Measurements from ENCODE around the gene EVC2.
"Not testable (repeated sequence)": the region's sequence is repeated elsewhere in the genome, so short reads cannot be mapped to it uniquely, and the experiment has no call there.

The EVC2 gene

DNA sequence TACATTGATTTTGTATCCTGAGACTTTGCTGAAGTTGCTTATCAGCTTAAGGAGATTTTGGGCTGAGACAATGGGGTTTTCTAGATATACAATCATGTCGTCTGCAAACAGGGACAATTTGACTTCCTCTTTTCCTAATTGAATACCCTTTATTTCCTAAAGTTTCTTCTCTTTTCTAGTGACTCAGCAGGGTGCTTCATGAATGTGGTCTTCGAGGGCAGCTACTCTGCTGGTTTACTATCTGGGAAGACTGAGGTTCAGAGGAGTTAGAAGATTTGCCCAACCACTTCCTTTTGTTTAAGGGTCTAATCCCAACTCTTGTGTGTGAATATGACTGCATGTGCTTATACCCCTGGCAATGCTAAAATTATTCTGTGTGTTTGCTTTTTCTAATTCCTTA is 20.1 kb upstream of the EVC2 start:
- not testable (repeated sequence) for H3K27ac Mint-ChIP-seq; H3K4me3 Mint-ChIP-seq; H3K27me3 Mint-ChIP-seq; DNase-seq; H3K4me1 Mint-ChIP-seq; ATAC-seq (replicated peaks); H3K9me3 Mint-ChIP-seq; H3K36me3 Mint-ChIP-seq

DNA sequence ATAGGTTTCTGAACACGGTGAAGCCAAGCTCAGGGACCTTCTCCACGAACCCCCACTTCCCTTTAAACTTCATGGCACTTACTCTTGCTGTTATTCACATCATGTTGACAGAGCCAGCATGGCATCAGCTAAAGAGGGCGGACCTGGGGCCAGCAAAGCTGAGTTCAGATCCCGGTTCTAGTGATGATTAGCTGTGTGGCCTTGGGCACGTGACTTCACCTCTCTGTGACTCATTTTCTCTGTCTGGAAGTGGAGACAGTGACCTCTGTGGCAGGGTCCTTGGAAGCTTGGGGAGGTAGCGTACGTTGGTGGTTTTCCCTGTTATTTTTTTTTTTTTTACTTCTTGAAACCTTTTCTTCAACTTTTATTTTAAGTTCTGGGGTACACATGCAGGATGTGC is 16.0 kb upstream of the EVC2 start:
- Mint-ChIP-seq H3K27ac (no peak overlapping the region), H3K4me3 (no peak overlapping the region), H3K4me1 (no peaks in the 10 kb centered on the region), H3K36me3 (no peaks in the 10 kb centered on the region), H3K27me3 (peaks cover 7 to 13% of the 10 kb centered on the region in 2 donors), H3K9me3 (peaks cover 5 to 8% of the 10 kb centered on the region in 2 donors)
- DNase-seq (no peak), ATAC-seq (replicated peaks) (no peak)

DNA sequence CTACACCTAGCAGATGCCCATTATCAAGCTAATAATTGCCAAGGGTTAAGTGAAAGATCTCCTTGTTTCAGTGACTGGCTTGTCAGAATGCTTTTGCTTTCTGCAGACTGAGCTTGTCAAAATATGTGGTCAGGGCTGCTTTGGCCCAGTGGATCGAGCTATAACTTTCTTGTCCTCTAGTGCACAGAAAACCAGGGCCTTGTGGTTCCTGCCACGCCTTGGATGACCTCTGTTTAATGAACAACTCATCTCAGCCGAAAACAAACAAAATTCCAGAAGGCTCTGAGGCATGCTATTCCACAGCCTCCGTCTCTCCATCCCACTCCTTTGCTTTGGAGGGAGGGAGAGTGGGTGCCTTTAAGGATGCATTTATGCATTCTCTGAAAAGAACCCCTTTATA is 14.0 kb upstream of the EVC2 start:
- H3K9me3 Mint-ChIP-seq, result peaks cover 5% of the 10 kb centered on the region in 2 donors
- H3K4me1 Mint-ChIP-seq, result no peaks in the 10 kb centered on the region
- peaks cover 7 to 13% of the 10 kb centered on the region in 2 donors for H3K27me3 Mint-ChIP-seq
- no peak overlapping the region for H3K4me3 Mint-ChIP-seq
- no peak for DNase-seq
- H3K36me3 Mint-ChIP-seq, result no peaks in the 10 kb centered on the region
- H3K27ac Mint-ChIP-seq, result no peak overlapping the region
- ATAC-seq (replicated peaks), result no peak

DNA sequence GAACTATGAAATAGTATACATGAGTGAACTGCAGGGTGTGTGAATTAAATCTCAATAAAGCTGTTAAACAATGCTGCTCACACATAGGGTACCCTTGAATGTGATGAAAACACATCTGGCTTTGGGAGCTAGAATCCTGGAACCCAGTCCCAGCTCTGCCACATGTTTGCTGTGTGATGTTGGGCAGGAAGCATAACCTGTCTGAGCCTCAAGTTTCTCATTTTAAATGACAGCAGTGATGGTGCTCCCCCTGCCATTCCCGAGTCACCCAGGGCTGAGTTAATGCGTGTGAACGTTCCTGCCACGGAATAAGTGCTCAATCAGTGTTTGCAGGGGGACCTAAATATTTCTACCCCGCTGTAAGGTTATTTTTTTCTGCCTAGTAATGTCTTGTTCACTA is 13.6 kb upstream of the EVC2 start:
- no peaks in the 10 kb centered on the region for H3K4me1 Mint-ChIP-seq
- H3K9me3 Mint-ChIP-seq, result peaks cover 5 to 9% of the 10 kb centered on the region in 2 donors
- no peak for DNase-seq
- no peak for ATAC-seq (replicated peaks)
- H3K27me3 Mint-ChIP-seq, result peaks cover 7 to 13% of the 10 kb centered on the region in 2 donors
- no peaks in the 10 kb centered on the region for H3K36me3 Mint-ChIP-seq
- H3K27ac Mint-ChIP-seq, result no peak overlapping the region
- H3K4me3 Mint-ChIP-seq, result no peak overlapping the region

DNA sequence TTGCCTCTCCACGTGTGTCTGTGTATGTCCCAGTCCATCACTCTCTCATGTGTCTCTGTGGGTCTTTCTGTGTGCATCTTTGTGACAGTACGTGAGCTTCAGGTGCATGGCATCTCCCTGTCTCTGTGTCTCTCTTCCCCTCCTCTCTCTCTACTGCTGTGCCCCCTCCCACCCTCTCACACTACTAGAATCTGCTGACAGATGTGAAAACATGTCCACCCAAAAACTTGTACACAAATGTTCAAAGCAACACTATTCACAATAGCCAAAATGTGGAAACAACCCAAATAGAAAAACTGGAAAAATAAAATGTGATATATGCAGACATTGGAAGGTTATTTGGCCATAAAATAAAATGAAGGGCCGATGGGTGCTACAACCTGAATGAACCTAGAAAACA is 12.6 kb upstream of the EVC2 start:
- Mint-ChIP-seq H3K36me3 (no peaks in the 10 kb centered on the region), H3K4me1 (no peaks in the 10 kb centered on the region), H3K27ac (no peak overlapping the region), H3K9me3 (peaks cover 3 to 12% of the 10 kb centered on the region in 2 donors), H3K4me3 (no peak overlapping the region), H3K27me3 (peaks cover 7 to 13% of the 10 kb centered on the region in 2 donors)
- ATAC-seq (replicated peaks) (no peak), DNase-seq (no peak)

DNA sequence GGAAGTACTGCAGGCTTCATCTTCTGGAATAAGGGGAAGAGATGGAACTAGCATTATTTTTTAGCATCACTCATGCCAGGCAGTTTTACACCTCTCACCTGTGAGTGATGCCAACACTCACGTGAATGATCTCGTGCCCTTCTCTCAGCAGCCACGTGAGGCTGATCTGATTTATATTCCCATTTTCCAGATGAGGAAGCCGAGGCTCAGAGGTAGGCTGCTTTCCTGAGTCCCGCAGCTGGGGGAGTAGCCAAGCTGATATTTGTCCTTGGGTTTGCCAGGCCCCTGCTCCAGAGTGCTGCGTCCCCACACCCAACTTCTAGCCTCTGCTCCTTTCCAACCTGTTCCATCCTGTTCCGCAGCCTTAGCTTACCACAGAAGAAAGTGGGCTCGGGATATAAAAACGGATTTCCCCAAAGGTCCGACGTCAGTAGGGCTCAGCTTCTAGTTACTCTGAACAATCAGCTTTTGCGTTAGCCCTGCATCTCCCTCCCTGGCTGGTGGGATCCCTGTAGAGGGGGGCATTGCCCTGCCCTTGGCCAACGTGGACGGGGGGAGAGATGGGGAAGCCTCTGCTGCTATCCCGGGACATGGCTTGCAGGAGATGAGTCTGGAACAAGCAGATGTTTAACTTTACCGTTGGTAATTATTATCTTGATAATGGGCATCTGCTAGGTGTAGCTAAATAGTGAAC is 11.9 kb upstream of the EVC2 start:
- Mint-ChIP-seq H3K9me3 (peaks cover 1 to 8% of the 10 kb centered on the region in 2 donors), H3K36me3 (no peaks in the 10 kb centered on the region), H3K27me3 (peaks cover 7 to 13% of the 10 kb centered on the region in 2 donors), H3K4me3 (no peak overlapping the region), H3K4me1 (no peaks in the 10 kb centered on the region), H3K27ac (no peak overlapping the region)
- DNase-seq (no peak), ATAC-seq (replicated peaks) (no peak)

DNA sequence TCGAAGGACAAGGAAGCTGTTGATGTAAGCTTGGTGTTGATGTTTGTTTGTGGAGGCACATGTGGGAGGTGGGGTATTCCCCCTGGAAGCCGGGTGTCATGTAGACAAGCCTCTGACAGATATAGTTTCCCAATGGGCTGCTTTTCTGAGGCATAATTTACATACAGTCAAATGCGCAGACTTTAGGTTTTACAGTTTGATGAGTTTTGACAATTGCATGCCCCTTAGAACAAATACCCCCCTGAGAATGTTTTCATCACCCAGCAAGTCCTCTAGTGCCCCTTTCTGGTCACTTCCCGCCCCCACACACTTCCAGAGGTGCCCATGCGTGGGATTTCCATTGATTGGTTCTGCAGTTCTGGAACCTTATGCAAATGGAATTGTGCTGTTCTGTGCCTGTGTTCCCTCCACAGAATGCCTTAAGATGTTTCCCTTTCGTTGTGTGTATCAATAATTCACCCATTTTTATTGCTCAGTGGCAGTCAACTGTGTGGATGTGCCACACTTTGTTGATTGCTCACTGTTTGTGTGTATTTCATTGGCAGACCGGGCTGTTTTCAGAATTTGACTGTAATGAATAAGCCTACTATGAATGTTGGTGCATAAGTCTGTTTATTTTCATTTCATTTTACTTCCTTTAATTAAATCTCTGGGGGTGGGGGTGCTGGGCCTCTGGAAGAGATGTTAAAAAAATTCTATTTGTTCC is 11.1 kb upstream of the EVC2 start:
- no peak for DNase-seq
- peaks cover 9 to 13% of the 10 kb centered on the region in 2 donors for H3K27me3 Mint-ChIP-seq
- ATAC-seq (replicated peaks), result no peak

DNA sequence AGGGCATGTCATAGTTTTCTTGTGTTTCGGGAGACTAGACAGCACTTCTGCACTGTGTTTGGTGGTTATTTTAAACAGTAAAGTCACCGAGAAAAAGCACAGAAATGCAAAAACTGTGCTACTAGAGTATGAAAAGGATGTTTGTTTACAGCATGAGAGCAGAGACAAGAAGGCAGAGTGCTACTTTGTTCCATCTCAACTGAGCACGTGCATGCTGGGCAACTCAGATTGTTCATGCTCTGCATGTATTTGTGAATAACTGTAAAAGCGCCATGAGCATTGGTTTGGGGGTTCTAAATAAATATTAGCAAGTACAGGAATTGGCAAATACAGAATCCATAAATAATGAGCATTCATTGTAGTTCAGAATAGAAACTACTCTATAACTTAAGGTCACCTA is 10.1 kb upstream of the EVC2 start:
- no peak overlapping the region for H3K4me3 Mint-ChIP-seq
- H3K36me3 Mint-ChIP-seq, result peaks cover 0 to 3% of the 10 kb centered on the region in 2 donors
- DNase-seq, result no peak
- H3K4me1 Mint-ChIP-seq, result no peaks in the 10 kb centered on the region
- H3K9me3 Mint-ChIP-seq, result peaks cover 6 to 11% of the 10 kb centered on the region in 2 donors
- no peak overlapping the region for H3K27ac Mint-ChIP-seq
- ATAC-seq (replicated peaks), result no peak
- peaks cover 10 to 14% of the 10 kb centered on the region in 2 donors for H3K27me3 Mint-ChIP-seq

More for the DNA sequence above, 11.1 kb upstream of the EVC2 start:
- H3K36me3 Mint-ChIP-seq, result no peaks in the 10 kb centered on the region
- no peaks in the 10 kb centered on the region for H3K4me1 Mint-ChIP-seq
- H3K9me3 Mint-ChIP-seq, result peaks cover 3 to 8% of the 10 kb centered on the region in 2 donors
- H3K27ac Mint-ChIP-seq, result no peak overlapping the region
- no peak overlapping the region for H3K4me3 Mint-ChIP-seq

DNA sequence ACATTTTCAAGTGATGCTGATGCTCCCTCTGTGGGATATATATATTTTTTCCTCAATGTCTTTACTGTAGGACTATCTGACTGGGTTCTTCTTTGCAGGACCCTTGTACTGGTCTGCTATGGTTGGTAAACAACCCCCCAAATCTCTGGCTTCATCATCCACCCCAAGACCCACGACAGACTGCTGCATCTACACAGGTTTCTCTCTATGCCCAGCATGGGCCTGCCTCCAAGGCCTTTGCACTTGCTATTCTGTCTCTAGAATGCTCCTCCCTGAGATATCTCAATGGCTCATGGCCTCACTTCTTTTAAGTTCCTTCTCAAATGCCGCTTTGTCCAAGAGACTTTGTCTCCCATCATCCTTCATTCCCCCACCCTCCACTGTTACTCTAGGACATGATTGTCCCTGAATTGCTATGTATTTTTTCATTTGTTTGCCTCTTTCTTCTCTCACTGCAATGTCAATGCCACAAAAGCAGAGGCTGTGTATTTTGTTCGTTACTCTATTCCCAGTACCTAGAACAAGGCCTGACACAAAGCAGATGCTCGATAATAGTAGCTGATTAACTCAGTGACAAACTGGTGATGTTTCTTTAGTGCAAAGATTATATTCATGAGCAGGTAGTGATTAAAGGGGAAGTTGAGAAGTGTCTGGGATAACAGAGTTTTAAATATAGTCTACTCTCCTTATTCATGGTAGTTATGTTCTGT is 9.2 kb upstream of the EVC2 start:
- no peak overlapping the region for H3K4me3 Mint-ChIP-seq
- no peaks in the 10 kb centered on the region for H3K4me1 Mint-ChIP-seq
- H3K27ac Mint-ChIP-seq, result no peak overlapping the region
- H3K36me3 Mint-ChIP-seq, result peaks cover 0 to 3% of the 10 kb centered on the region in 2 donors
- ATAC-seq (replicated peaks), result no peak
- peaks cover 6 to 12% of the 10 kb centered on the region in 2 donors for H3K9me3 Mint-ChIP-seq
- DNase-seq, result no peak
- peaks cover 14 to 18% of the 10 kb centered on the region in 2 donors for H3K27me3 Mint-ChIP-seq

DNA sequence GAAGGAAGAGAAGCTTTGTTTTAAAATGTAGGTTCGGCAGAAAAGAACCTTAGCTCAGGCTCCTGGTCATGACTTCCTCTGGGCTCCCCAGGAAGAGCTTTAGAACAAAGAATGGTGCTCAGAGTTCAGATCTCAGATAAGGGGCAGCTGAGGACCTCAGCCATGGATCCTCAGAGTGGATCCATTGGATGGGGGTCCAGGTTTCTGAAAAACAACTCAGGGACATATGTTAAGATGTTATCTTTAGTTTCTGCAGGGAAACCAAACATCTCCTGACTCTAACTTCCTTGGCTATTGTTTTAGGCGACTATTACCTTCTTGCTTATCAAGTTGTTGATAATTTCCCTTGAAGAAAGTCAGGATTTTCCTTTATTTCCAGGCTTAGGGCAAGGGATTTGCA is 8.0 kb upstream of the EVC2 start:
- Mint-ChIP-seq H3K4me1 (no peaks in the 10 kb centered on the region), H3K9me3 (peaks cover 6 to 16% of the 10 kb centered on the region in 2 donors), H3K4me3 (no peak overlapping the region), H3K36me3 (peaks cover 0 to 3% of the 10 kb centered on the region in 2 donors), H3K27ac (no peak overlapping the region), H3K27me3 (peaks cover 25 to 28% of the 10 kb centered on the region in 2 donors)
- ATAC-seq (replicated peaks) (no peak), DNase-seq (no peak)

DNA sequence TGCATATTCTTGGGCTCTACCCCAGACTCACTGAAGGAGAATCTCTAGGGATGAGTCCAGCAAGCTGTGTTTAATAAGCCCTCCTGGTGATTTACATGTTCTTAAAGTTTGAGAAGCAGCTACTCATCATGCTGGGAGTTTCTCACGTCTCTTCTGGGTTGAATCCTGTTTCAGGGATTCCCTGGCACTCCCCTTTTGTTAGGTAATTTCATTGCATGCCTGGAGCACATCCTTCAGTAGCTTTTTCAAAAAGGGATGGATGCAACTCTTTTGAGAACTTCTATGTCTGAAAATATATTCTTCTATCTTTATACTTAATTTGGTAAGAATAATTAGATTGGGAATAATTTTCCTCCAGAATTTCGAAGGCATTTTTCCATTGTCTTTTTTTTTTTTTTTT is 7.0 kb upstream of the EVC2 start:
- DNase-seq, result no peak
- H3K4me3 Mint-ChIP-seq, result no peak overlapping the region
- H3K27ac Mint-ChIP-seq, result no peak overlapping the region
- no peak for ATAC-seq (replicated peaks)
- H3K4me1 Mint-ChIP-seq, result peaks cover 4 to 6% of the 10 kb centered on the region in 2 donors
- peaks cover 26 to 34% of the 10 kb centered on the region in 2 donors for H3K27me3 Mint-ChIP-seq
- peaks cover 0 to 3% of the 10 kb centered on the region in 2 donors for H3K36me3 Mint-ChIP-seq
- peaks cover 6 to 16% of the 10 kb centered on the region in 2 donors for H3K9me3 Mint-ChIP-seq

DNA sequence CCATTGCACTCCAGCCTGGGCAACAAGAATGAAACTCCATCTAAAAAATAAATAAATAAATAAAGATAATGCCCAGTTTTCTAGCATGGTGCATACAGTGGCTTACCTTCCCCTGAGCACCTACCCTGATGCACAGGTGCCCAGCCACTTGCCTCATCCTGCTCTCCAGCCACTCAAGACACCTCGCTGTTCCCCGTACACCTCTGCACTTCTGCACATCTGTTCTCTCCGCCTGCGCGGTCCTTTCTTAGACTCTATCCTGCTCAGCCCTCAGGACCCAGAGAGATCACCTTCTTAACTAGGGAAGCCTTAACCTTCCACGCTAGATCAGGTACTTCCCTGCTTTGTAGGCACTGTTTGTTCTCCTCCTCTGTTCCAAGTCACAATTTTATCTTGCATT is 5.5 kb upstream of the EVC2 start:
- no peak for DNase-seq
- Mint-ChIP-seq H3K4me3 (no peak overlapping the region), H3K36me3 (peaks cover 0 to 3% of the 10 kb centered on the region in 2 donors), H3K27ac (no peak overlapping the region), H3K9me3 (peaks cover 6 to 16% of the 10 kb centered on the region in 2 donors), H3K4me1 (peaks cover 5 to 7% of the 10 kb centered on the region in 2 donors), H3K27me3 (peaks cover 30 to 49% of the 10 kb centered on the region in 2 donors)
- no peak for ATAC-seq (replicated peaks)

DNA sequence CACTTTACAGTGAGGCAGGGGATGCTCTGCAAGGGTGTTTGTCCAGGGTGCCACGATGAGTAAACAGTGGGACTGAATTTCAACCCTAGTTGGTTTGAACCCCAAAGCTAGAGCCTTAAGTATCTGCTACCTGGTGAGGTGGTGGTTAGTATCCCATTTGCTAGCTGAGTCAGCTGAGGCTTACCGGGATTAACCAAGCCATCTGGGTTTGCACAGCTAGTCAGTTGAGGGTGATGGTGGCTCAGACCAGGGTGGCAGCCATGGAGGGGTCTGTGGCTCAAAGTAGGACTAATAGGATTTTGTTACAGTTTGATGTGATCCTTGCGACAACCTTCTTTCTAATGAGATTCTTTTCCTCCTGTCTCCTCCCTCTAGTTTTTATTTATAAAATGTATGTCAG is 4.6 kb upstream of the EVC2 start:
- peaks cover 30 to 54% of the 10 kb centered on the region in 2 donors for H3K27me3 Mint-ChIP-seq
- no peak overlapping the region for H3K4me3 Mint-ChIP-seq
- H3K36me3 Mint-ChIP-seq, result peaks cover 0 to 3% of the 10 kb centered on the region in 2 donors
- peaks cover 6 to 16% of the 10 kb centered on the region in 2 donors for H3K9me3 Mint-ChIP-seq
- peaks cover 5 to 7% of the 10 kb centered on the region in 2 donors for H3K4me1 Mint-ChIP-seq
- DNase-seq (no peak), ATAC-seq (replicated peaks) (no peak)
- no peak overlapping the region for H3K27ac Mint-ChIP-seq

DNA sequence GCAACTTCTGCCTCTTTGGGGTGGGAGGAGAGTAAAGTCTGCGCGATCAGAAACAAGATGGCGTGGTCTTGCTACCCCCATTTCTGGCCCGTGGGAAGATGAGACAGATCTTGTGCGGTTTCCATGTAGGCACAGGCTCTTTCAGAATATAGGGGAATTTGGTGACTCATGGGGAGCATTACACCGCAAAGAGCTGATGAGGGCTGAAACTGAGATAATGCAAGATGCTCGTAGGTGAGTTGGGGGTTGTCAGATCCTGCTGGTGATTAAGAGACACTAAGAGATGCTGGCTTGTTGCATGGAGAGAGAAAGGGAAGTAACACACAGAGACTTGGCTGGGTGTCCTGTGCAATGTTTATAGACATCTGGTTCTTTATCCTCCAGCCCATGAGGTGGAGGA is 4.2 kb upstream of the EVC2 start:
- Mint-ChIP-seq H3K4me3 (no peak overlapping the region), H3K36me3 (peaks cover 0 to 3% of the 10 kb centered on the region in 2 donors), H3K27me3 (peaks cover 31 to 57% of the 10 kb centered on the region in 2 donors), H3K9me3 (peaks cover 6 to 16% of the 10 kb centered on the region in 2 donors), H3K4me1 (peaks cover 6 to 11% of the 10 kb centered on the region in 2 donors), H3K27ac (no peak overlapping the region)
- ATAC-seq (replicated peaks), result no peak
- DNase-seq, result no peak
